T-helper 2 cell treated with Interferon-gamma antibody and Interleukin-4, amounts not matched to agents 100 ng/mL and 5 ng/mL, for 36 hours (primary cell): ENCODE results near the gene SENP7. TPM values are rescaled to one million over a fixed set of nuclear protein-coding genes. Genes with fewer than 3 reads are reported as not detected.

Experiments
- total RNA-seq: library from RNA; stranded (reverse); gene quantifications from 2 replicates; pipeline ENCODE4 v1.2.3, GENCODE V29; 2022

The SENP7 gene
- total RNA-seq, 1 donor from 2014 or later, result 23.4 TPM

Other genes with a start within 250 kb of the SENP7 start
- 0.20 TPM in 2 replicates for gene IMPG2, start 192.6 kb downstream of the SENP7 start, total RNA-seq
- 26.2 and 30.3 TPM in 2 replicates for gene TRMT10C, start 48.7 kb upstream of the SENP7 start, total RNA-seq
- gene PCNP, start 61.0 kb upstream of the SENP7 start, total RNA-seq, result 159 and 167 TPM in 2 replicates
- 29.6 and 30.9 TPM in 2 replicates for gene ZBTB11, start 163.9 kb upstream of the SENP7 start, total RNA-seq
- 1,136 and 1,140 TPM in 2 replicates for gene RPL24, start 173.5 kb upstream of the SENP7 start, total RNA-seq
- 22.0 and 22.3 TPM in 2 replicates for gene CEP97, start 211.4 kb upstream of the SENP7 start, total RNA-seq